ENCODE data around the gene UBA1. TPM values are rescaled to one million over a fixed set of nuclear protein-coding genes. Genes with fewer than 3 reads are reported as not detected.
A peak's percentile ranks its signal among the peaks of the same experiment; 100 is the strongest.

Gene UBA1
- total RNA-seq, 3 donors from 2014 or later: 160 to 198 (median 172) TPM

DNA sequence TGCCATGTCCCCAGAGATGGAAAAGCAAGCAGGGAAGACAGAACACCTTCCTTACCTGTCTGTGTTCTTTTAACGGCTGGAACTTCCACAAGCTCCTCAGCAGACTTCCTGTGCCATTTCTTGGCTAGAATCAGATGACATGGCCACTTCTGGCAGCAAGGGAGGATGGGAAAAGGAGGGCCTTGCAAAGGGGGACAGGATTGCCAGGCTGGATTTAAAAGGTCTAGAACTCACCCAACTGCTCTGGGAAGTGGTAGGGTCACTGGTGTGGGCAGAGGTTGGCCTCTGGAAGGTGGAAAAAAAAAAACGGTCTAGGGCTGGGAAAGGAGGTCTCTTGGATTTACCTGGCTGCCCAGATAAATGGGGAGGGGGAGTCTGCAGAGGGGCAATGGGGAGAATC lies 37.5 kb downstream of the UBA1 start:
- intact Hi-C loops (cut with DNase I, micrococcal nuclease): no loop called here
- Histone ChIP-seq H3K9me3 (no peaks in the 10 kb centered on the region), H3K4me1 (ENCODE audit: low read depth) (no peaks in the 10 kb centered on the region), H3K36me3 (ENCODE audit: low read depth) (no peaks in the 10 kb centered on the region), H3K4me3 (no peak overlapping the region)
- ATAC-seq (no peak), DNase-seq (no peak)
- TF ChIP-seq, protein P1, sequence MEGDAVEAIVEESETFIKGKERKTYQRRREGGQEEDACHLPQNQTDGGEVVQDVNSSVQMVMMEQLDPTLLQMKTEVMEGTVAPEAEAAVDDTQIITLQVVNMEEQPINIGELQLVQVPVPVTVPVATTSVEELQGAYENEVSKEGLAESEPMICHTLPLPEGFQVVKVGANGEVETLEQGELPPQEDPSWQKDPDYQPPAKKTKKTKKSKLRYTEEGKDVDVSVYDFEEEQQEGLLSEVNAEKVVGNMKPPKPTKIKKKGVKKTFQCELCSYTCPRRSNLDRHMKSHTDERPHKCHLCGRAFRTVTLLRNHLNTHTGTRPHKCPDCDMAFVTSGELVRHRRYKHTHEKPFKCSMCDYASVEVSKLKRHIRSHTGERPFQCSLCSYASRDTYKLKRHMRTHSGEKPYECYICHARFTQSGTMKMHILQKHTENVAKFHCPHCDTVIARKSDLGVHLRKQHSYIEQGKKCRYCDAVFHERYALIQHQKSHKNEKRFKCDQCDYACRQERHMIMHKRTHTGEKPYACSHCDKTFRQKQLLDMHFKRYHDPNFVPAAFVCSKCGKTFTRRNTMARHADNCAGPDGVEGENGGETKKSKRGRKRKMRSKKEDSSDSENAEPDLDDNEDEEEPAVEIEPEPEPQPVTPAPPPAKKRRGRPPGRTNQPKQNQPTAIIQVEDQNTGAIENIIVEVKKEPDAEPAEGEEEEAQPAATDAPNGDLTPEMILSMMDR (IDR thresholded peaks at IDR 0.05): no peak

- Histone ChIP-seq H3K36me3 (ENCODE audit: low read depth) (no peaks in the 10 kb centered on the region), H3K9me3 (no peaks in the 10 kb centered on the region), H3K4me3 (peak overlapping the region; percentile 19), H3K4me1 (ENCODE audit: low read depth) (no peaks in the 10 kb centered on the region)
- intact Hi-C loops (cut with DNase I, micrococcal nuclease): no loop called here
- ATAC-seq: no peak
- TF ChIP-seq, protein P1 (IDR thresholded peaks at IDR 0.05): no peak
- DNase-seq: no peak
Measured at GRCh38 chrX:47232197-47232802, 38.7 kb downstream of the UBA1 start.

DNA sequence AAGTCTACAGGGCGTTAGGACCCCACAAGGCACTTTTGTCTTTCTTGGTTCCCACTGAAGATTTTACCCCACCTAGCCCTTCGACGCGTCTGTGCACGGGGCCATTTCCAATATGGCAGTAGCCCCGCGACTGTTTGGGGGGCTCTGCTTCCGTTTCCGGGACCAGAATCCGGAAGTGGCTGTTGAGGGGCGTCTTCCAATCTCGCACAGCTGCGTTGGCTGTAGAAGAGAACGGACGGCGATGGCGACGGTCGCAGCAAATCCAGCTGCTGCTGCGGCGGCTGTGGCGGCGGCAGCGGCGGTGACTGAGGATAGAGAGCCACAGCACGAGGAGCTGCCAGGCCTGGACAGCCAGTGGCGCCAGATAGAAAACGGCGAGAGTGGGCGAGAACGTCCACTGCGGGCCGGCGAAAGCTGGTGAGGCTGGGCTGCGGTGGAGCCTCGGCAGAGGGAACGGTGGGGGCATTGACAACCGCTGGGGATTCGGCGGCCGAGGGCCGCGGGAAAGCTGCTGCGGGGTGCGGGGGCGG lies 39.2 kb downstream of the UBA1 start, which contains the start of gene USP11:
Gene USP11, plus strand, starts transcription at position 207 of the 530 bp plus-strand sequence. Its CDS starts 35 bp downstream, at position 242.
- ATAC-seq: peak; percentile 13
- TF ChIP-seq, protein P1 (IDR thresholded peaks at IDR 0.05): no peak
- intact Hi-C loops (cut with DNase I, micrococcal nuclease): no loop called here

GRCh38 chrX:47233333-47234113 lies 39.9 kb downstream of the UBA1 start:
- H3K9me3 ChIP-seq: no peaks in the 10 kb centered on the region
- no peaks in the 10 kb centered on the region for H3K36me3 ChIP-seq (ENCODE audit: low read depth)
- no peaks in the 10 kb centered on the region for H3K4me1 ChIP-seq (ENCODE audit: low read depth)
- peak; percentile 94 to 97 (median 95) for DNase-seq
- ATAC-seq: peak; percentile 95
- H3K4me3 ChIP-seq: peak overlapping the region; percentile 19
- TF ChIP-seq, protein P1 (IDR thresholded peaks at IDR 0.05): no peak
- intact Hi-C loops (cut with DNase I, micrococcal nuclease): no loop called here

More for the DNA sequence above, 39.2 kb downstream of the UBA1 start, which contains the start of gene USP11:
- DNase-seq: peak in 2 of 3 donors; percentile 41 to 77
- peak within 1 kb of the TSS; percentile 19 for H3K4me3 ChIP-seq
- H3K4me1 ChIP-seq (ENCODE audit: low read depth): no peaks in the 10 kb centered on the region
- no peaks in the 10 kb centered on the region for H3K9me3 ChIP-seq
- no peaks in the 10 kb centered on the region for H3K36me3 ChIP-seq (ENCODE audit: low read depth)

GRCh38 chrX:47234583-47234982 lies 41.0 kb downstream of the UBA1 start:
- ATAC-seq (no peak), DNase-seq (no peak)
- TF ChIP-seq, protein P1 (IDR thresholded peaks at IDR 0.05): no peak
- Histone ChIP-seq H3K9me3 (no peaks in the 10 kb centered on the region), H3K4me1 (ENCODE audit: low read depth) (no peaks in the 10 kb centered on the region), H3K4me3 (no peak overlapping the region), H3K36me3 (ENCODE audit: low read depth) (no peaks in the 10 kb centered on the region)
- intact Hi-C loops (cut with DNase I, micrococcal nuclease): no loop called here

Data from mucosa of descending colon (tissue), 3 donors.